HepG2 (cell line): ENCODE data around the gene OLFM2. TPM values are rescaled to one million over a fixed set of nuclear protein-coding genes. Genes with fewer than 3 reads are reported as not detected.

ENCODE experiments used
- AGO1 ChIP-seq: fragments of 200-400 bp; formaldehyde crosslinking; IDR thresholded peaks from 2 replicates; pipeline ENCODE4 v1.6.1; 2017; ENCODE audit warnings: mild to moderate bottlenecking, low read depth, low read length, moderate library complexity; ENCODE audit not compliant: poor library complexity, severe bottlenecking
- AGO2 ChIP-seq: fragments of 200-400 bp; formaldehyde crosslinking; optimal IDR thresholded peaks from 2 replicates; pipeline ENCODE3; 2017; ENCODE audit warnings: mild to moderate bottlenecking, low read depth, low read length, moderate library complexity
- ARID4A ChIP-seq: sonication (generic); formaldehyde crosslinking; IDR thresholded peaks from 2 replicates; pipeline ENCODE4 v1.5.0; 2020; ENCODE audit warnings: mild to moderate bottlenecking, missing genetic modification reagents, borderline replicate concordance
- CHD4 ChIP-seq: fragments of 200-600 bp; sonication (generic); IDR thresholded peaks from 2 replicates; pipeline ENCODE4 v1.7.0; 2017; ENCODE audit warnings: mild to moderate bottlenecking, low read length, borderline replicate concordance
- CREB3 ChIP-seq: sonication (generic); formaldehyde crosslinking; IDR thresholded peaks from 2 replicates; pipeline ENCODE4 v1.5.0; 2020; ENCODE audit warnings: missing genetic modification reagents
- EEA1 ChIP-seq: sonication (generic); formaldehyde crosslinking; IDR thresholded peaks from 2 replicates; pipeline ENCODE4 v1.5.1; 2020; ENCODE audit warnings: mild to moderate bottlenecking, missing genetic modification reagents, borderline replicate concordance
- ELK4 ChIP-seq: sonication (generic); formaldehyde crosslinking; IDR thresholded peaks from 2 replicates; pipeline ENCODE4 v1.9.0; 2021; ENCODE audit warnings: missing genetic modification reagents, borderline replicate concordance
- ETV6 ChIP-seq: sonication (generic); formaldehyde crosslinking; conservative IDR thresholded peaks from 2 replicates; pipeline ENCODE4 v1.4.0; 2020; ENCODE audit warnings: missing genetic modification reagents
- FOXA3 ChIP-seq: IDR thresholded peaks from 2 replicates; pipeline ENCODE4 v1.6.1; 2016; ENCODE audit warnings: missing genetic modification reagents, missing compliant biosample characterization
- HIVEP1 ChIP-seq: sonication (generic); formaldehyde crosslinking; IDR thresholded peaks from 2 replicates; pipeline ENCODE4 v1.4.0; 2020; ENCODE audit warnings: mild to moderate bottlenecking, missing genetic modification reagents
- MAFG ChIP-seq: sonication (generic); formaldehyde crosslinking; IDR thresholded peaks from 2 replicates; pipeline ENCODE4 v1.5.1; 2020; ENCODE audit warnings: mild to moderate bottlenecking, missing genetic modification reagents
- MED8 ChIP-seq: sonication (generic); formaldehyde crosslinking; IDR thresholded peaks from 2 replicates; pipeline ENCODE4 v1.8.1; 2023; ENCODE audit warnings: mild to moderate bottlenecking, missing genetic modification reagents; ENCODE audit not compliant: insufficient replicate concordance
- MLLT10 ChIP-seq: sonication (generic); formaldehyde crosslinking; IDR thresholded peaks from 2 replicates; pipeline ENCODE4 v1.4.0; 2020; ENCODE audit warnings: missing genetic modification reagents
- NR2F6 ChIP-seq, 2 experiments: IDR thresholded peaks; 2 replicates each; pipeline ENCODE4 v1.6.1; 2016; ENCODE audit warnings: antibody characterized with exemption in 1 of 2, mild to moderate bottlenecking in 1 of 2
- RFXANK ChIP-seq: IDR thresholded peaks from 2 replicates; pipeline ENCODE4 v1.6.1; 2016
- SNAPC2 ChIP-seq: sonication (generic); formaldehyde crosslinking; IDR thresholded peaks from 2 replicates; pipeline ENCODE4 v1.8.1; 2022; ENCODE audit warnings: mild to moderate bottlenecking, missing genetic modification reagents
- TCF12 ChIP-seq, 2 experiments: fragments of 450-650 bp in 1 of 2; sonication (generic) in 1 of 2; formaldehyde crosslinking in 1 of 2; IDR thresholded peaks; 2 replicates each; pipeline versions ENCODE4 v1.6.1 to v1.8.0; 2017 to 2022; ENCODE audit warnings: antibody characterized with exemption in 1 of 2, mild to moderate bottlenecking in 1 of 2, missing genetic modification reagents in 1 of 2, moderate library complexity in 1 of 2
- ZBTB7A ChIP-seq: sonication (generic); formaldehyde crosslinking; IDR thresholded peaks from 2 replicates; pipeline ENCODE4 v1.8.0; 2022; ENCODE audit warnings: mild to moderate bottlenecking, missing genetic modification reagents
- ZNF3 ChIP-seq: IDR thresholded peaks from 2 replicates; pipeline ENCODE4 v1.7.0; 2017; ENCODE audit warnings: inconsistent platforms
- ZNF354B ChIP-seq: sonication (generic); formaldehyde crosslinking; IDR thresholded peaks from 2 replicates; pipeline ENCODE4 v1.8.0; 2022; ENCODE audit warnings: mild to moderate bottlenecking, missing genetic modification reagents
- ZNF431 ChIP-seq: sonication (generic); formaldehyde crosslinking; IDR thresholded peaks from 2 replicates; pipeline ENCODE4 v1.9.0; 2022; ENCODE audit warnings: missing genetic modification reagents, low read depth, mild to moderate bottlenecking, borderline replicate concordance
- ZNF557 ChIP-seq: sonication (generic); formaldehyde crosslinking; IDR thresholded peaks from 2 replicates; pipeline ENCODE4 v1.4.0; 2020; ENCODE audit warnings: missing genetic modification reagents
- ZNF639 ChIP-seq: conservative IDR thresholded peaks from 2 replicates; pipeline ENCODE4 v1.6.1; 2018; ENCODE audit warnings: missing genetic modification reagents
- polyA plus RNA-seq, 8 experiments: library from polyadenylated mRNA; depleted of rRNA in 3 of 8; stranded (reverse) in 7 of 8; unstranded in 1 of 8; fragments of >200 nt; fragmentation: Illumina TruSeq in 4 of 8; extraction: Trizol in 4 of 8; gene quantifications; 2 replicates each; pipeline versions ENCODE4 v1.2.1 to v1.2.3, GENCODE V29; 2011 to 2016; ENCODE audit warnings: low read depth in 4 of 8, missing spikeins in 1 of 8, mixed read lengths in 1 of 8; ENCODE audit not compliant: insufficient read depth in 1 of 8
- total RNA-seq, 5 experiments: library from RNA; depleted of rRNA; stranded (reverse); fragments of >200 nt; fragmentation: Illumina TruSeq; extraction: Trizol; gene quantifications; 2 replicates each; pipeline ENCODE4 v1.2.3, GENCODE V29; 2016; ENCODE audit warnings: low read depth in 1 of 5

Gene OLFM2
- total and polyA plus RNA-seq, 2 of the 13 experiments (the other 11 are each of a cell fraction or from before 2014, with no cell fraction given), result 0.20 to 0.51 TPM

GRCh38 chr19:9834726-9835506 is 101.4 kb downstream of the OLFM2 start, which contains the start of gene PIN1 (continued):
- TF ChIP-seq ZNF639 (CRISPR knock-in tag) (no peak), NR2F6 (IDR thresholded peaks at IDR 0.05) (no peak), NR2F6 (CRISPR knock-in tag; IDR thresholded peaks at IDR 0.05) (no peak), AGO1 (no peak), RFXANK (CRISPR knock-in tag) (0 out of 2 replicates have a peak, but pooled peaks have one; percentile 31), MAFG (CRISPR knock-in tag) (no peak), ZNF3 (CRISPR knock-in tag) (no peak), MLLT10 (CRISPR knock-in tag) (no peak), ELK4 (no peak), AGO2 (peak; percentile 72), FOXA3 (CRISPR knock-in tag) (no peak), CHD4 (no peak), SNAPC2 (CRISPR knock-in tag) (no peak), TCF12 (IDR thresholded peaks at IDR 0.05) (no peak), TCF12 (CRISPR knock-in tag; IDR thresholded peaks at IDR 0.05) (no peak), ETV6 (CRISPR knock-in tag) (no peak; the same call in 1 of the 2 replicates), EEA1 (CRISPR knock-in tag) (no peak), MED8 (CRISPR knock-in tag) (no peak), CREB3 (CRISPR knock-in tag) (no peak), HIVEP1 (peak; percentile 25; the same call in 1 of the 2 replicates), ZNF354B (CRISPR knock-in tag) (no peak), ZNF557 (no peak), ZNF431 (CRISPR knock-in tag) (no peak), ZBTB7A (peak; percentile 57; the same call in 1 of the 2 replicates), ARID4A (CRISPR knock-in tag) (peak; percentile 77; the same call in 1 of the 2 replicates)
